CD4-positive, alpha-beta T cell treated with Interleukin-17A for 1 hour (primary cell): ENCODE results near the gene ABCA1.
"Not testable (repeated sequence)": the region's sequence is repeated elsewhere in the genome, so short reads cannot be mapped to it uniquely, and the experiment has no call there.

Experiments
- DNase-seq: peaks from one replicate; pipeline ENCODE4 v3.0.0-alpha.2; 2020

The ABCA1 gene

GRCh38 chr9:104868687-104869404, 59.1 kb downstream of the ABCA1 start:
- peak; percentile 9 for DNase-seq

GRCh38 chr9:104868303-104868686, 59.7 kb downstream of the ABCA1 start:
- DNase-seq: no peak

DNA sequence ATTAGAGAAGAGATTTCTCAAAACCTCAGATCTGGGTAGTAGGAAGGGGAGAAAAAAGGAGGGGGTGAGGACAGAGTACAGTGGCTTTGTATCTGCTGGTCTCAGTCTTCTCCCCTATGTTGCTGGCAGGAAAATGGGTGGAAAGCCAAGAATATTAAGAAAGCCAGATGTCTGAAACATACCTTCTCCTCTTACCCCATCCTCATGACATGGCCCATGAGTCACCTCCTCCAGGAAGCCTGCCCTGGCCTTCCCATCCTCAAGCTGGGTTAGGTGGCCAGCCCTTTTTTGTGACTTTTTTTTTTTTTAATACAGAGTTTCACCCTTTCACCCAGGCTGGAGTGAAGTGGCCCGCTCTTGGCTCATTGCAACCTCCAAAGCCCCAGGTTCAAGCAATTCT, 61.8 kb downstream of the ABCA1 start:
- no peak for DNase-seq

DNA sequence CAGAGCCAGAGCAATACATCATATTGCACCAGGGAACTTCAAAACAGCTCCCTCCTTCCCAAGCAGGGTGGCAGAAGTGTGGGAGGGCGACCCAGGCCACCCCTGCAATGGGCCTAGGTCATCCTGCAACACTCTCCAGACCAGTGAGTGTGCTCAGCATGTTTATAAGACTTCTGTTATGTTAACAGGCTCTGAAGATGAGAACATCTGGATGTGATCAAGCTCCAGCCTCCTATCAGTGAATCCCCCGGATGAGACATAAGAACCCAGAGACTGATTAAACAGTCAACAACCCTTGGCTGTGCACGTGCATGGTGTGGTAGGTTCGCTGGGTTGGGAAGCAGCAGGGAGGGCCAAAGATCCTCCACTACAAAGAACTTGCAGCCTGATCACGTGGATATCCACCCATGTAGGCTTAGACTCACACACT, 63.3 kb downstream of the ABCA1 start:
- DNase-seq: no peak

- DNase-seq: peak; percentile 74
Observed at GRCh38 chr9:104863180-104863883, 64.6 kb downstream of the ABCA1 start.

DNA sequence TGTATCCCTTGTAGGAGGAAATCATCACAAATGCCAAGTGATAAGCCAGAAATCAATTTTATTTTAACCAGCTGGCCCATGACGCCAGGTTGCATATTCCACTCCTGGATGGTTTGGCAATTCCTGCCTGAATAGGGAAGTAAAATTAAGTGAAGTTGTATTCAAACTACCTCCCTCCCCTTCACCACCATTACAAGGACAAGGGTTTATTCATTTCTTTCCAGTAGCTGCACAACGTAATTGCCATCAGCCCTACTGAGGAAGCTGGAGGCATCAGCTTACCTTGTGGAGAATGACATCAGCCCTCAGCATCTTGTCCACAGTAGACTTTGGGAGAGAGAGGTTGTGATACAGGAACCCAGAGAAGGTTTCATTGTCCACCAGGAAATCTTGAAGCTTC, 66.6 kb downstream of the ABCA1 start:
- no peak for DNase-seq

- no peak for DNase-seq
Observed at GRCh38 chr9:104860263-104860662, 67.7 kb downstream of the ABCA1 start.

GRCh38 chr9:104858846-104859245, 69.1 kb downstream of the ABCA1 start:
- DNase-seq: no peak

GRCh38 chr9:104858271-104858670, 69.7 kb downstream of the ABCA1 start:
- DNase-seq: no peak

GRCh38 chr9:104856413-104856941, 71.5 kb downstream of the ABCA1 start:
- DNase-seq: no peak

DNA sequence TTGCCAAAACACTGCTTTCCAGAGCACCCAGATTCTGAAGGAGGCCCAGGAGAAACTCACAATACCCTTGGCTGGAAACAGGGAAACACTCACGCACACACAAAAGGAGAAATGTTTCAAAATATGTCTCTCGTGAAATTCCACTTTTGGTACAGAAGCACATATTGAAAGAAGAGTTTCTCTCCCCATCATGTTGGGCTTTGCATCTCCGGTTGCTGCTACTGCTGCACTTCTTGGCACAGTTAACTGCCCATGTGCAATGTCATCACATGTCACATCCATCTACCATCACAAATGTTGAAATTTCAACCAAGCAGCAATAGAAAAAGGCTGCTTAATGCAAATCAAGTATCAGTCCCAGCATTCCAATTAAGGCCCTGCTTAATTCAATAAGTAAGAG, 72.1 kb downstream of the ABCA1 start:
- DNase-seq: no peak

DNA sequence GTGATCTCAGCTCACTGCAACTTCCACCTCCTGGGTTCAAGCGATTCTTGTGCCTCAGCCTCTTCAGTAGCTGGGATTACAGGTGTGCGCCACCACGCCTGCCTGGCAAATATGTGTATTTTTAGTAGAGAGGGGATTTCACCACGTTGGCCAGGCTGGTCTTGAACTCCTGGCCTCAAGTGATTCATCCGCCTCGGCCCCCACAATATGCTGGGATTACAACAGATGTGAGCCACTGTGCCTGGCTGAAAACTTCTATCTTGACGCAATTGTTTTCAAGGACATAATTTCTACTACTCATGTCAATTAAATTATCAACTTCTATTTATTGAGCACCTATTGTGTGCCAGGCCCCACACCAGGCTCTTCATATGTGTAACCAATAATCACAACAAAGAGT, 72.7 kb downstream of the ABCA1 start:
- not testable (repeated sequence) for DNase-seq

- DNase-seq: no peak
Observed at GRCh38 chr9:104854613-104855012, 73.3 kb downstream of the ABCA1 start.

- DNase-seq: no peak
Observed at GRCh38 chr9:104853683-104854082, 74.3 kb downstream of the ABCA1 start.

GRCh38 chr9:104853159-104853558, 74.8 kb downstream of the ABCA1 start:
- no peak for DNase-seq

DNA sequence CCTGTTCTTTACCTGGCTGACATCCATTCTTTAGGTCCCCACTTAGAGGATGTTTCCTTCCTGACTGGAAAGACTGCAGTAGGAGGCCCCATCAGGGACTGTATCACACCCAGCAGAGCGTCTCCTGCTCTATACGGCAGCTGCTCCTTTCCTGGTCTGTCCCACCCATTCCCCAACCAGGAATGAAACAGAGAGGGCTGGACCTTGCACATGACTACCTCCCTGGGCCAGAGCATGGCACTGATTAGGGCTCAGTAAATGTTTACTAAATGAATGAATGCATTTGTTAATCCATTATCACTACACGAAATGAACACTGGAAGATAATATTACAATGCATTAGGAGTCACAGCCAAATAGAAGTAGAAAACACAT, 76.4 kb downstream of the ABCA1 start:
- DNase-seq: no peak

- no peak for DNase-seq
Observed at GRCh38 chr9:104850786-104851545, 77.0 kb downstream of the ABCA1 start.

DNA sequence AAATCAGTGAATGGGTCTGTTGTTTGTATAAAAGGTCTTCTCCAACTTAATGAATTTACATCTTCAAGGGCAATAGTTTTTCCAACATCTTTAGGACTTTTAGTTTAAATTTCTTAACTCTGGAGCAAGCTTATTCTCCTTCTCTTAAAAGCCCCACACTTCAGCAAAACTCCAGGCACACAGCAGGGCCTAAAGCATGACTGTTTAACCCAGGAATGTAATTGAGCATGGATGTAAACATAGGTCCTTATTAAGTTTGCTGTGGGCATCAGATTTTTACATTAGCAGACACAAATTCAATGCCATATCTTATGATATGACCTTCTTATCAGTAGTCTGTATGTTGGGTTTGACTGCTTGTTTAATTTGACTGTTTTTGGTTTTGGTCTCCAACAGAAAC, 78.9 kb downstream of the ABCA1 start:
- DNase-seq: no peak

- no peak for DNase-seq
Observed at GRCh38 chr9:104844710-104845109, 83.2 kb downstream of the ABCA1 start.

GRCh38 chr9:104843644-104844240, 84.2 kb downstream of the ABCA1 start:
- DNase-seq: no peak

DNA sequence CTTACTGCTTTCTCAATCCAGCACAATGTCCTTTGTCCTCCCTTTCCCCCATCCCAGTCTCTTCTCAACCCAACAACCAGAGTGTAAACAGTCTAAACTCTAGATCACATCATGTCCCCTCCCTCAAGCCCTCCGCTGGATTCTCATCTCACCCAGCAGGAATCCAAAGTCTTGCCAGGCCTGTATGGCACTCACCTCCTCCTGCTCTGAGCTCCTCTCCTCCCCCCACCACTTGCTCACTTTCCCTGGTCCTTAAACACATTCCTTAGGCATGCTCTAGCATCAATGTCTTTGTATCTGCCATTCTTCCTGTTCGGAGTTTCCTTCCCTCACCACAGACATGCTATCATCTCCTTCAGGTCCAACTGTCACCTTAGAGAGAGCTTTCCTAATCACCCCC, 85.3 kb downstream of the ABCA1 start:
- DNase-seq: no peak

DNA sequence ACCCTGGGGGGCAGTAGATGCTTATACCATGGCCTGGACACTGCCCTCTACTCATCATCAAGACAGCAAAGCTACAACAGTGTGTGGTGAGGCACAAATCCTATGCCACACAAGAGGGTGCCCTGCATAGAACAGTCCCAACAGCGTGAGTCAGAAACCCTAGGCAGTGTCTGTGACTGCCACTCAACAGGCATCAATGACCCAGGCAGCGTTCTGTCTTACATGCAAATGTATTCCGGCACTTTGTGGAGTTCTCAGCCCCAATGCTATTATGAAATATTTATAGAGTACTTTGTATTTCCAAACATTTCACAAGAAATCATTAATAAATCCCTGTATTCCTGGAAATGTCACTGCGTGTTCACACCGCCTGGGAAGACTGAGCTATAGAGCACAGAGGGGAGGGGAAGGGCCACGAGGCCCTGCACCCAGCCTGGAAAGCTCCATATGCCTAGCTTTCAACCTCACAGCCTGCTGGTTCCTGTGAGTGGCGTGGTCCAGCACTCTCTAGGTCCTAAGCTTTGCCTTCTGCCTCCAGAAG, 86.3 kb downstream of the ABCA1 start:
- DNase-seq: no peak

GRCh38 chr9:104838958-104839357, 89.0 kb downstream of the ABCA1 start:
- no peak for DNase-seq
